Fibroblast of mammary gland (primary cell): Measurements from ENCODE around the gene GAREM2.
"Not testable (repeated sequence)": the region's sequence is repeated elsewhere in the genome, so short reads cannot be mapped to it uniquely, and the experiment has no call there.

Experiments
- DNase-seq: peaks from one replicate; pipeline ENCODE4 v3.0.0-alpha.2; 2010; ENCODE audit warnings: low read depth
- H3K4me3 ChIP-seq: 2 replicates; pipeline ENCODE4 v1.5.1; 2011; ENCODE audit warnings: low read depth, mild to moderate bottlenecking, low read length, moderate library complexity; ENCODE audit not compliant: control insufficient read depth
- CTCF ChIP-seq: conservative IDR thresholded peaks from 2 replicates; pipeline ENCODE4 v1.5.1; 2011; ENCODE audit warnings: low read depth, low read length, inconsistent platforms; ENCODE audit not compliant: control insufficient read depth, insufficient read depth

The GAREM2 gene

GRCh38 chr2:26157580-26157979, 15.3 kb upstream of the GAREM2 start:
- DNase-seq: no peak
- H3K4me3 ChIP-seq: no peak overlapping the region
- no peak for TF ChIP-seq CTCF

GRCh38 chr2:26161926-26162325, 11.0 kb upstream of the GAREM2 start:
- DNase-seq: no peak
- no peak overlapping the region for H3K4me3 ChIP-seq
- no peak for TF ChIP-seq CTCF

DNA sequence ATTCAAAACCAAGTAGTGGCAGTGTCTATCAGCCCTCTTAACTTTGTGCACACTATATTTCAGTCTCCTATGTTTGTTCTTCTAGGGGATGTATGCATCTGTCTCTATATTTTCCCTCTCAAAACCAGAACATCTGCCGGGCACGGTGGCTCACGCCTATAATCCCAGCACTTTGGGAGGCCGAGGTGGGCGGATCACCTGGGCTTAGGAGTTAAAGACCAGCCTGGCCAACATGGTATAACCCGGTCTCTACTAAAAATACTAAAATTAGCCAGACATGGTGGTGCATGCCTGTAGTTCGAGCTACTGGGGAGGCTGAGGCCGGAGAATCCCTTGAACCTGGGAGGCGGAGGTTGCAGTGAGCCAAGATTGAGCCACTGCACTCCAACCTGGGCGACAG, 9.9 kb upstream of the GAREM2 start:
- no peak for DNase-seq
- no peak for TF ChIP-seq CTCF
- no peak overlapping the region for H3K4me3 ChIP-seq

DNA sequence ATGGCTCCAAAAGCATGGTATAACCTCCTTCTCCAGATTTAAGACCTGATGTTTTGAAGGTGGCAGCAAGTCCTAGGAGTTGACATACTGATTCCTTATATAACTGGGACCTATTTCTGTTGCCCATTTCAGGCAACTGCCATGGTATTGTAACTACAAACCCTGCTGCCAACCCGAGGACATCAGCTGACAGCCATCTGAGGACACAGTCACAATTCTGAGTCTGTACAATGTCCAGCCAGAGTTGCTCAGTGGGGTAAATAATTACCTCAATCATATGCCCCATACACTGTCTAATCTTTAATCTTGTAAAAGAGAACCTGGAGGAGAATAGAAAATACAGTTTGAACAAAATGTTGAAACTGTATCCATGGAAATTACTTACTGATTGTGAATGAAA, 8.7 kb upstream of the GAREM2 start:
- no peak for TF ChIP-seq CTCF
- no peak overlapping the region for H3K4me3 ChIP-seq
- no peak for DNase-seq

DNA sequence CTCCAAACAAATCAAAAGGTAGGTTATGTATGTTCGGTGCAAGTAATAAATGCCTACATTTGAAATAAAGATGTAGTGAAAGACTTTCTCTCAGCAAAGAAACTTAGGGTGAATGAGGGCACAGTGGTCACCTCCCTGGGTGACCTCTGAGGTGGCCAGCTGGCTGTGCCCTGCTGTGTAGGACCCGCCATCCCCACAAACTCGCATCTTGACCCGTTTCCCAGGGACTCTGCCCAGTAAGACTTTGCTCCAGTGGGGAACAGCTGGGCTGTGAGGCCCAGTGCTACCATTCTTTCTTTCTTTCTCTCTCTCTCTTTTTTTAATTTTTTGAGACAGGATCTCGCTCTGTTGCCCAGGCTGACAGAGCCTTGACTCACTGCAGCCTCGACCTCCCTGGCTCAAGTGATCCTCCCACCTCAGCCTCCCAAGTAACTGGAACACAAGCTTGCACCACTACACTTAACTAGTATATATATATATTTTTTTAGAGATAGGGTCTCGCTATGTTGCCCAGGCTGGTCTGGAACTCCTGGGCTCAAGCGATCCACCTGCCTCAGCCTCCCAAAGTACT, 8.2 kb upstream of the GAREM2 start:
- TF ChIP-seq CTCF: no peak
- H3K4me3 ChIP-seq: no peak overlapping the region
- no peak for DNase-seq

- no peak overlapping the region for H3K4me3 ChIP-seq
- no peak for TF ChIP-seq CTCF
- no peak for DNase-seq
Observed at GRCh38 chr2:26165403-26165802, 7.5 kb upstream of the GAREM2 start.

GRCh38 chr2:26166541-26166940, 6.3 kb upstream of the GAREM2 start:
- DNase-seq: peak; percentile 28
- H3K4me3 ChIP-seq: not testable (repeated sequence)

- no peak overlapping the region for H3K4me3 ChIP-seq
- no peak for TF ChIP-seq CTCF
- DNase-seq: no peak
Observed at GRCh38 chr2:26168785-26169184, 4.1 kb upstream of the GAREM2 start.
